Activated effector memory CD4-positive, alpha-beta T cell treated with Interleukin-2 at 50 U/mL for 16 hours (primary cell): ENCODE data around the gene TMEM181.
"Not testable (repeated sequence)": the region's sequence is repeated elsewhere in the genome, so short reads cannot be mapped to it uniquely, and the experiment has no call there.

ENCODE experiments used
- DNase-seq: peaks from one replicate; pipeline ENCODE4 v3.0.0-alpha.2; 2020

The TMEM181 gene

DNA sequence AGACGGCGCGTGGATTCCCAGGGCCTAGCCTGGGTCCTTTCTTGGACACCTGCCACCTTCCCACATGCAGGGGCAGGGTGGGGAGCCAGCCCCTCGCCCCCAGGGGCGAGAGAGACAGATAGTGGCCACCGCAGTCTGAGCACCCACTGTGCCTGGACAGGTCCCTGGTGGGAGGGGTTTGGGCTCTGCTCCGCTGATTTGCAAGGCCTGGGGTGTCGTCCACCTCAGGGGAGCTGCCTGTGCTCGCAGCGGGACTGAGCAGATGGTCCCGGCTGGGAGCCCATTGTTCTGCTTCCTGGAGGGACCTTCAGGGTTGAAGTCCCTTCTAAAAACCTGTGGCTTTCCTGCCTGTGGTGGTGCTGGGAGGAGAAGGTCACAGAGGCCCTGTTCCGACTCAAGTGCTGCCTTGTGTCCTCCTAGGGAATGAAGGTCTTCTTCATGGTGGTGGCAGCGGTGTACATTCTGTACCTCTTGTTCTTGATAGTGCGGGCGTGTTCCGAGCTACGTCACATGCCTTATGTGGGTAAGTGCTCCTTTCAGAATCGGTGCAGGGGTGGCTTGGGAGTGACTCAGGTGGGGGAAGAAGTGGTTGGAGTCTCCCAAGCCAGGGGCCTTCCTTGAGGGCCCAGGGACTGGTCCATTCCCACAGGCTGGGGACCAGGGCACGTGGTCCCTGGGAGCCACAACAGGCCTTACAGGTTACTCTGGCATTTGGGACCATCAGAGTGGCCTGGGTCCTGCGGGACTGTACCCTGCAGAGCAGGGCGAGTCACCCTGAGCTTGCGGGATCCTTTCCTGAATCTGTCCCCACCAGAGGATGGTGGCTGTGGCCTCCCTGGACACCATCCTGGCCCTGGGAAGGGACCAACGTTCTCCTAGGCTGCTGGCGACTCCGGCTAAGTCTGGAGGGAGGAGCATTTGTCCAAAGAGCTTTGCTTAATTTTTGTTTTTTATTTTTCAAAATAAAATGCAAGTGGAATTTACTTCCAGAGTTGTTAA, 65.1 kb downstream of the TMEM181 start:
- no peak for DNase-seq

GRCh38 chr6:158625881-158626305, 66.0 kb downstream of the TMEM181 start:
- DNase-seq = no peak

DNA sequence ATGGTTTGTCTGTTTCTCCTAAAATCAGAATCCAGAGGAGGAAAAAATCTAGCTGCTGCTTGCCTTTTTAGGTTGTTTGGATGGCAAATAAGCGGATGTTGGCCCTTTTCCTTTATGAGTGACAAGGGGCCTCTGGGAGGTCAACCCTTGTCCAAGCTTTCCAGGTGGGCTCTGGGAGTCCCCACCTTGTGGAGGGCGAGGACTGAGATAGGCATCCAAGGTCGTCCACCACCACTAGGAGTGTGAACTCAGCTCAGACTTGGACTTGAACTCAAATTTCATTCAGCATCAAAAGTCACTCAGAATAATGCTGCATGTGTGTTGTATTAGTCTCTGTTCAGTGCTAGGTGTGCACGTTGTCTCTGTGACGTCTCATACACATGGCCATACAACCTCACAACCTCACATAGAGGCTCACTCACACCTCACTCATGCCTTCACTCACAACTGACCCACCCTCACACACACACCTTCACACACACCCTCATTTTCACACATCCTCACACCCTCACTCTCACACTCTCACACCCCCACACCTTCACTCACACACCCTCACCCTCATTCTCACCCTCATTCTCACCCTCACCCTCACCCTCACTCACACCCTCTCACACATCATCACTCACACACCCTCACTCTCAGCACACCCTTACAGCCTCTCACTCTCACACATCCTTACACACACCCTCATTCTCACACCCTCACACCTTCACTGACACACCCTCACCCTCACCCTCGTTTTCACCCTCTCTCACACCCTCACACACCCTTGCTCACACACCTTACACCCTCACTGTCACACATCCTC, 66.7 kb downstream of the TMEM181 start:
- DNase-seq = no peak

- no peak for DNase-seq
Observed at GRCh38 chr6:158627168-158627939, 67.5 kb downstream of the TMEM181 start.

GRCh38 chr6:158627940-158628211, 68.0 kb downstream of the TMEM181 start:
- no peak for DNase-seq

GRCh38 chr6:158628542-158628941, 68.7 kb downstream of the TMEM181 start:
- DNase-seq = no peak

DNA sequence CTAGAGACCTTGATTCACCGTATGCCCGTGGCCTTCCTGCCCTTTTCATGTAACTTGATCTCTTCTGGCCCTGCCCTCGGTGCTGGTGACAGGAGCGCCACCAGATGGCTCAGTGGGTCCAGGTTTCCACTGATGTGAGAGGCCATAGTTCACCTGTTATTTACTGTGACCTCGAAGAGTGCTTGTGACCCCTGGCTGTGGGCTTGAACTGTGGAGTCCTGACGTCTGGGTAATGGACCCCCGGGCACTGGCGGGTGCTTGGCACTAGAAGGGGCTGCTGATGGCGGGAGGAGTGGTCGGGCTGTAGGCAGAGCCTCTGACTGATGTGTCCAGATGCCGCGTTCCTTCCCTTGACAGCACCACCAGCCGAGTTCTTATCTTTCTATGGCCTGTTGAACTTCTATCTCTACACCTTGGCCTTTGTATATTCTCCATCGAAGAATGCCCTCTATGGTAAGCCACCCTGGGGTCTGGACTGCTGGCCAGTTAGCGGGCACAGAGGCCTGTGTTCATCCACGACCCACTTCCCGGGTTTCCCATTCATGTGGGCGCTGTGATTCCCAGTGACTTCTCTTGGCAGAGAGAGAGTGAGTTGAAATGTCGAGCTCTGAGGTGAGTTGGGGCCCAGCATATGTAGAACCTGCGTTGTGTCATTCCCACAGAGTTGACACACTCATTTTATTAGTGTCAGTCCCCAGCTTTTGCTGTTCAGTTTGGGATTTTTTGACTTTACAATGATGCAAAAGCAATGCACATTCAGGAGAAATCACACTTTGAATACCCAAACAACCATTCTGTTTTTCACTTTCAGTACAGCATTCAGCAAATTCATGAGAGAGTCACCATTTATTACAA, 69.7 kb downstream of the TMEM181 start:
- DNase-seq = no peak

DNA sequence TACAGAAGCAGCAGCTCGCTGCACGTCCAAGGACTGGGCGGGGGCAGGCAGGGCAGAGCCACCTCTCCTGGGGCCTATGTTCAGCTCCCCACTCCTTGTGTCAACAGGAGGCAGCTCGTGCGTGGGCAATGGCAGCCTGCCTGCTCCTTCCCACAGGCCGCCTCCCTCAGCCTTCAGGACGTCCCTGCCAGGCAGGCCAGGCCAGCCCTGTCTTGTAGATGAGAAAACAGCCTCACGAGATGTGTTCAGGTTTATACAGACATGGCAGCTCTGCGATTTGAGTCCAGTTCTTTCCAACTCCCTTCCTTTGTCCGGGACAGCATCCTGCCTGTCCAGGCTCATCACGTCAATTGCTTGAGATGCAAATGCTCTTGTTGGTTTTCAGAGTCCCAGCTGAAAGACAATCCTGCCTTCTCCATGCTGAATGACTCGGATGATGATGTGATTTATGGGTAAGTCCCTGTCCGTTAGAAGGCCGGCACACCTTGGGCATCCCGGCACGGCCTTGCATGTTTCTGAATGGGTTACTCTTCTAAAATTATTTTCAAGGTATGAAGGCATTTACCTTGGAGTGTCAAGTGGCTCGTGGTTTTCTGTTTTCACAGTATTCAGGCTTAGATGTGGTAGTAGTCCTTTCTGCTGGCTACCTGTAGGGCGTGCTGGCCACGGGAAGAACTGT, 71.2 kb downstream of the TMEM181 start:
- DNase-seq = no peak

DNA sequence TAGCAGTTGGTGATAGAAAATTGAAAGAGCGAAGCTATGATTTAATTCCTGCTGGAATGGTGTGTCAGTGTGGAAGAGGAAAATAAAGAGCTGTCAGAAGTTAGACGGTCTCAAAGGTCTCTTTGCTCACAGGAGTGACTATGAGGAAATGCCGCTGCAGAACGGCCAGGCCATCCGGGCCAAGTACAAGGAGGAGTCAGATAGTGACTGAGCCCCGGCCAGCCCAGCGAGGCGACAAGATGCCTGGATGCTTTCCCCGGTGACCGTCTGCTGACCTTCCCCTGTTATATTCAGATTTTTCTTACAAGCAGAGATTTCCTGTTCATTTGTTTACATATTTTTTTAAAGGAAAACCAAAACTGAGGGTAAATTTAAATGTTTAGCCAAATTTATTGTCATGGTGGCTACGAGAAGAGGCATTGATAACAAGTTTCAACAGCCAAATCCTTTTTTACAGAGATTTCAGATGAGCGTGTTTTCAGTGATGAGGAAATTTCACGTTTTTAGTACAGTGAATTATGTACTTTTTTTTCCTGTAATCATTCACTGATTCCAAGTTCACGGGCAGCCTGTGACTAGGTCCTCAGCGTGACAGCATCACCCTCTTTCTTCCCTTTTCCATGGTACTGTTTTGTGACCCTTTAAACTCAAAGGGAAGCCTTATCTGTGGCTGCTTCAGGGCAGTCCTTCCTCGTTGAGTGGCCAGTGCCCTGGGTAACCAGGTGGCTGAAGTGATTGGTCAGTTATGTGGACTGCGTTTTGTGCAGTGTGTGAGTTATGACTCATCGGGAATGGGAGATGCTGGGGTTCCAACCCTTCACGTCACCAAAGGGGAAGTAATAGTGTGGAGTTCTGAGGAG, 72.0 kb downstream of the TMEM181 start:
- DNase-seq = no peak

DNA sequence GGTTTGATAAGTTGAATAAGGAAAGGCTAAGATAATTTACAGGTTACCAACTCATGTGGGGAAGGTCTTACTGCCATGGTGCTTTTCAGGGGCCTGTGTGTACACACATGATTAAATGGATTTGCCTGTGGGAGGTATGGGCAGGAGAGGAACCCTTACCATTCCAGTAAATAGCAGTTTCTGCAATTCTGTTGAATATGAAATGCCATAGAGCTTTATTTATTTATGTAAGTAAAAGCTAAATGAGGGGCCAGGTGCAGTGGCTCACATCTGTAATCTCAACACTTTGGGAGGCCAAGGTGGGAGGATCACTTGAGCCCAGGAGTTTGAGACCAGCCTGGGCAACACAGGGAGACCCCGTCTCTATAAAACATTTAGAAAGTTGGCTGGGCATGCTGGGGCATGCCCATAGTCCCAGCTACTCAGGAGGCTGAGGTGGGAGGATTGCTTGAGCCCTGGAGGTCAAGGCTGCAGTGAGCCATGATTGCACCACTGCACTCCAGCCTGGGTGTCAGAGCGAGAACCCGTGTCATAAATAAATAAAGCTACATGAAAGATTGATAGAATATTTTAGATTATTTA, 72.7 kb downstream of the TMEM181 start:
- DNase-seq = not testable (repeated sequence)

GRCh38 chr6:158633127-158633526, 73.2 kb downstream of the TMEM181 start:
- DNase-seq = no peak

DNA sequence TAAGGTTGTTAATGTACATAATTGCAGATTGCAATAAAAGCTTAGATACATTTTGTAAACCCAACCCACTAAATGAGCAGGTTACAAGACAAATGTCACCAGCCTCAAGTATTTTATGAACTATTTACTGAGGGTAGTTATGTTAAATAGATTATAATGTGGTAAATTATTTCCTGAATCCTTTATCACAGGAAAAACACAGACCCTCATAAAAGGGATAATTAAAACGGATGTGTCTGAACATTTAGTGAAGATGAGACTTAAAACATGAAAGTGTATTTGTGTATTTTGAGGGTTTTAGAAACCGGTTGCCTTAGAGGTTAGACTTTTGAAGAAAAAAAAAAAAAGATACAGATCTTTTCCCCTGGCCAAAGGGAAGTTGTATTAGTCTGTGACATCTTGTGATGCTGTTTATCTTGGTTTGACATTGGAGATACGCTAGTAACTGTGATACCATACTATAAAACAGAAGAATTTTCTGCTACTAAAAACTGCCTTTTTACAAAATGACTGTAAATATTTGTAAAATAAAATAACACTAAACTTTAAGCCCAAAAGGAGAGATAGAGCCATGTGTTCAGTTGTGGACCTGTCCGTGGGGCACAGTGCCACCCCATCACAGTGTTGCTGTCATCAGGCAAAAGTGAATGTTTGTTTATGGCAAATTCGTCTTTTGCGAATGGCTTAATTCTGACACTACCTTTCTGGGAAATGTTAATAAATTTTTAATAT, 75.0 kb downstream of the TMEM181 start:
- no peak for DNase-seq

GRCh38 chr6:158635427-158636073, 75.7 kb downstream of the TMEM181 start:
- DNase-seq = no peak

DNA sequence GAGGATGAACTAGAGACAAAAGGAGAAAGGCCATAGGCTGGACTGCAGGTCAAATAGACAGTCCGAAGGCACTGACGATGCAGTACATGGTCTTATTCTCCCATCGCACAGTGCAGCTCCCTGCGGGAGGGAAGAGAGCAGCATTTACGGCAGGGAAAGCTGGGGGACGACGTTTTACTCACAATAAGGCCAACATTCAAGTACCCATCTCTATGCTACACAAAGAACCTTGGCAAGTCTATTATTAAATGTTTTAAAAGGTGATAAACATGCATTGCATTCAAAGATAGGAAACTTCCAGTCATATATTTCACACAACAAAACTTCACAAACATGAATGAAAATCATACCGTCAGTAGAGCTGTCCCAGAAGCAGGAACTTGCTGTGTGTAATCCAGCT, 76.9 kb downstream of the TMEM181 start:
- DNase-seq = no peak

DNA sequence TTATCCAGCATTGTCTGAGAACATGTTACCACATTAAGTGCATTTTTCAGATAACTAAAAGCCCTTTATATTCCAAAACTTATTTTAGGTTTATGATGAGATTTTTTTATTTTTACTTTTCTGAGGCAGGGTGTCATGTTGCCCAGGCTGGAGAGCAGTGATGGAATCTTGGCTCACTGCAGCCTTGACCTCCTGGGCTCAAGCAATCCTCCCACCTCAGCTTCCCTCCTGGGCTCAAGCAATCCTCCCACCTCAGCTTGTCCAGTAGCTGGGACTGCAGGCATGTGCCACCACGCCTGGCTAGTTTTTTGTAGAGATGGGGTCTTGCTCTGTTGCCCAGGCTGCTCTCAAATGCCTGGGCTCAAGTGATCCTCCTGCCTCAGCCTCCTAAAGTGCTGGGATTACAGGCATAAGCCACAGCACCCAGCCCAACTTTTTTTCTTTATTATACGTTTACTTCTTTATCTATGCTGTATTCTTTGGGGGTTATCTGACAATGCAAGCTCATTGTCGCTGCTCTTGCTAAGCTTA, 78.5 kb downstream of the TMEM181 start:
- DNase-seq = no peak

GRCh38 chr6:158639056-158639455, 79.2 kb downstream of the TMEM181 start:
- no peak for DNase-seq

DNA sequence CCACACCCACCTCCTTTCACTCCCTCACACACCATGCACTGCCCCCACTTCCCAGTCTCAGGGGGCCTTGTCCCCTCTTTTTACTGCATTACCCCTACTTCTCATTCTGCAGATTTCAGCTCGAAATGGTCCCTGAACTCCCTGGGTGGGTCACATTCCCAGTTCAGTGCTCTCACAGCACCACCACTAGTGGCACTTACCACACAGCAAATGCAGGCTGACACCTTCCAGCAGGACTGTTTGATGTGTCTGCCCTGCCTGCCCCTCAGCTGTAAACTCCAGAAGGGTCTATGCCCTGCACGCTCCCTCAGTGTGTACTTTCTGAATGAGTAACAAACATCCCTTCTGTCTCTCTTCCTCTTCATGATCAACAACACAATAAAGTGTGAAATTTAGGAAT, 80.6 kb downstream of the TMEM181 start:
- no peak for DNase-seq

DNA sequence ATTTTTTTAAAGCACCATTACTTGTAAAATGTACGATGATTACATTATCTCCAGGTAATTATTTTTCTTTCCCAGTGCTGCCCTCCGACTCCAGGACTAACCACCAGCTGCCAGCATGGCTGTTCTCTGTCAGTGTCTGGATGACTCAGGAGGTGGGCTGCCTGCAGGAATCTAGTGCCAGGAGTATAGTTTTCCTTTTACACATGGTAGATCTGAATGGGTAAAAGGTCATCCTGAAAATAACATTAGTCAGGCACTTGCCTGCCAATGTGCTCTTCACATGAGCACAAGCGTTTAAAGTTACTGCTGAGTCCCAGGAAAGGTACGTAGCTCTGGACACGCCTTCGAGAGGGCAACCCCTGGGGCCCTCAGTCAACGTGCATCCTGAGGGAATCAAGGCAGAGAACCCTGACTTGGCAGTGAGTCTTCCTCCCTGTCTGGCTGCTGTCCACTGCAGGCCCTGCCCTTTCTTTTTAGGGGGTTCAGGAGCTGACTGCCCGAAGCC, 82.3 kb downstream of the TMEM181 start:
- DNase-seq = no peak

GRCh38 chr6:158643836-158644230, 83.9 kb downstream of the TMEM181 start:
- DNase-seq = no peak
